AML-193 (cell line): ENCODE data around the gene TMEM144.

Source experiments
- DNase-seq, 2 experiments: peaks; one replicate each; lab custom pipeline; 2025; lab: John Stamatoyannopoulos, UW

Gene TMEM144

GRCh38 chr4:158297866-158298265, 87.6 kb downstream of the TMEM144 start:
- no peak for DNase-seq

DNA sequence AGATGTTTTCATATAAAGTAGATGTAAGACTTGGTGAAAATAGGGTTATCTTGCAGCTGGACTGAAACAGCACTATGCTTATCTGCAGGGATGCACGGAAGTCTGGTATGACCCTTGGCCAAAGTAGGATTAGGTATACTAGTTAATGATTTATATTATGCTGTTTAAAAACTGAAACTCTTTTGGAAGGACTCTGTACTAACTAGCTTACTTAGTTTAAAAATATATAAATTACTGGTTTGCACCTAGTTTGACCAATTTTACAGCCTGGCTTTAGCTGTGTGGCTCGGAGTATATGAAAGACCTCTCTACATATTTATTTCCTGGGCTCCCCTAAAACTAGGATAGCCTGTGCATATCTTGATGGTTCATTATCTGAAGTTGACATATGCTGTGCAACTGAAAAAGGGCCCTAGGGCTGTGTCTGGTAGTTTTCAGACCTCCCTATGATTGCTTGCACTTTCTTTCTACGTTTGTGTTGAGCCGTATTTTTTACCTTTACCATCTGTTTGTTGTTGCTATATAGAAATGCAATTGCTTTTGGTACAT, 89.2 kb downstream of the TMEM144 start:
- DNase-seq, result no peak

DNA sequence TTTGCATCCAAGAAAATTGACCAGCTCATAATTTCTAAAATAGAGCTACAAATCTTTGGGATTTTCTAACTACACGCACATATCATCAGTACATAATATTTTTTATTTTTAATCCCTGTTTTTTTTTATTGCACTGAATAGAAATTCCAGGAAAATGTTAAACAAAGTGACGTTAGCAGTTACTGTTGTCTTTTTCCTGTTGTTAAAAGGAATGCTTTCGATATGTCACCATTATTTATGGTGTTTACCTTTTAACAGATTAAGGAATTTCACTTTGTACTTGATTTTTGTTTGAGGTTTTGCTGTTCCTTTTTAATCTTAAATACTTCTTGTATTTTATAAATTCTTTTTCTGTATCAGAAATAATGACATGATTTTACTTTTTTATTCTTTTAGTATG, 89.7 kb downstream of the TMEM144 start:
- DNase-seq, result no peak

DNA sequence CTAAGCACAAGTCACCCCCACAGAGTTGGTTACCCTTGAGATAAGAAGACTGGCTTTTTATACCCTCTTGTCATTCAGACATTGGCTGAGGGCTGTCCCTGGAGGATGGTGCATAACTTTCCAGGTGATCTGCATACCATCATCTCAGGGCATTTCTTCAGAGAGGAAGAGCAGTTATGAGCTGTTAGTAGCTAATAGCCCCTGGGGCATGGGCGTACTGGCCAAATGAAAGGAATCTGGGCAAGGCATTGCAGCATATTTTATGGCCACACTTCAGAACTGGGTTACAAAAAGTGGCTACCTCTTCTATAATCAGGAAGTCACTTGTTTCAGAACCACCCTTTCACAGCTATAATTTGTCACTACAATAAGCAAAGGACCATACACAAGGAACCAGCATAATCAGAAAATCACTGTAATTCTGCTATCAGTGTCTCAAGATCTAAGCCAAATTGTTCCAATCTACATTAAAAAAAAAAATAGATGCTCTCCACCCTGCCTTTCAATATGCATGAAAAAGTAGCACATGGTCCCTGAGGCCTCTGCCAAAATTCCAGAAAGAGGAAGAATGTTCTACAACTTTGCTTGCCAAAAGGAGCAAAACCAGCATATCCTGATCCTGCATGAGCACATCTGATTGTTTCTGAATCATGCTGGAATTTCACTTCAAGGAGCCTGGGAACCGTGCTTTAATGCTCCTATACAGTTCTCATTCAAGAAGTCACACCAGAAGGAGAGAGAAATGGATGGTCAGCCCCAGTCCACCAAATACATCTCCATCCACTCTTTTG, 92.0 kb downstream of the TMEM144 start:
- no peak for DNase-seq

GRCh38 chr4:158304694-158305093, 94.4 kb downstream of the TMEM144 start:
- no peak for DNase-seq
